ENCODE measurements around the gene KRT73. TPM values are rescaled to one million over a fixed set of nuclear protein-coding genes. Genes with fewer than 3 reads are reported as not detected.

The KRT73 gene
- not detected in 2 replicates for total RNA-seq

GRCh38 chr12:52618216-52618615 lies at the start of gene KRT73:
Gene KRT73 (minus strand): TSS chr12:52618559. CDS start chr12:52618524, 35 bp downstream.

GRCh38 chr12:52651726-52652261 lies 33.4 kb upstream of the KRT73 start, which contains the start of gene KRT2:
Gene KRT2 (minus strand): TSS chr12:52652211. CDS start chr12:52652142, 69 bp downstream.

GRCh38 chr12:52600941-52601481 lies 17.3 kb downstream of the KRT73 start, which contains the start of gene KRT72:
Gene KRT72 (minus strand): TSS chr12:52601463. CDS start chr12:52601452, 11 bp downstream.

GRCh38 chr12:52573743-52574142 lies 44.6 kb downstream of the KRT73 start, which contains the start of gene KRT74:
Gene KRT74 (minus strand): TSS chr12:52573843. CDS start chr12:52573777, 66 bp downstream.

Other genes with a start within 250 kb of the KRT73 start
- not detected in 2 replicates for gene KRT84, start 232.9 kb downstream of the KRT73 start, total RNA-seq
- not detected in 2 replicates for gene KRT82, start 212.2 kb downstream of the KRT73 start, total RNA-seq
- gene KRT75, start 184.2 kb downstream of the KRT73 start, total RNA-seq = not detected in 2 replicates
- under 0.01 TPM in 1 of 2 replicates, not detected in the other for gene KRT6B, start 166.4 kb downstream of the KRT73 start, total RNA-seq
- gene KRT6C, start 144.8 kb downstream of the KRT73 start, total RNA-seq = not detected in 2 replicates
- gene KRT6A, start 125.3 kb downstream of the KRT73 start, total RNA-seq = 0.27 and 0.56 TPM in 2 replicates
- gene KRT5, start 98.2 kb downstream of the KRT73 start, total RNA-seq = 0.18 and 0.28 TPM in 2 replicates
- not detected in 2 replicates for gene KRT71, start 65.4 kb downstream of the KRT73 start, total RNA-seq
- gene KRT74, start 44.7 kb downstream of the KRT73 start, total RNA-seq = not detected in 2 replicates
- not detected in 2 replicates for gene KRT72, start 17.1 kb downstream of the KRT73 start, total RNA-seq
- not detected in 2 replicates for gene KRT2, start 33.7 kb upstream of the KRT73 start, total RNA-seq
- gene KRT1, start 61.8 kb upstream of the KRT73 start, total RNA-seq = not detected in 2 replicates
- not detected in 2 replicates for gene KRT77, start 85.0 kb upstream of the KRT73 start, total RNA-seq
- not detected in 2 replicates for gene KRT76, start 158.8 kb upstream of the KRT73 start, total RNA-seq
- gene KRT3, start 177.6 kb upstream of the KRT73 start, total RNA-seq = not detected in 2 replicates
- not detected in 2 replicates for gene KRT4, start 195.6 kb upstream of the KRT73 start, total RNA-seq
- gene KRT79, start 215.8 kb upstream of the KRT73 start, total RNA-seq = 0.28 TPM in 1 of 2 replicates, not detected in the other
- gene KRT78, start 230.4 kb upstream of the KRT73 start, total RNA-seq = not detected in 2 replicates